ENCODE results near the gene PDZK1IP1.

The PDZK1IP1 gene

GRCh38 chr1:47183308-47184089, 6.3 kb downstream of the PDZK1IP1 start:
- TF ChIP-seq CTCF (IDR thresholded peaks at IDR 0.05; ENCODE audit: insufficient read depth, low read length, poor library complexity, severe bottlenecking): no peak
- Histone ChIP-seq H3K4me3 (replicated peaks; ENCODE audit: low read depth, low read length) (no peak overlapping the region), H3K27me3 (replicated peaks; ENCODE audit: control insufficient read depth, insufficient read depth, low read length) (no peaks in the 10 kb centered on the region; the same call in 1 of the 2 replicates), H3K36me3 (ENCODE audit: control insufficient read depth, insufficient read depth, low read length) (no peaks in the 10 kb centered on the region)
- no peak for DNase-seq (ENCODE audit: extremely low read depth, insufficient read length)

- DNase-seq (ENCODE audit: extremely low read depth, insufficient read length): no peak
- Histone ChIP-seq H3K4me3 (replicated peaks; ENCODE audit: low read depth, low read length) (no peak overlapping the region), H3K27me3 (replicated peaks; ENCODE audit: control insufficient read depth, insufficient read depth, low read length) (no peaks in the 10 kb centered on the region; the same call in 1 of the 2 replicates), H3K36me3 (ENCODE audit: control insufficient read depth, insufficient read depth, low read length) (no peaks in the 10 kb centered on the region)
- no peak for TF ChIP-seq CTCF (IDR thresholded peaks at IDR 0.05; ENCODE audit: insufficient read depth, low read length, poor library complexity, severe bottlenecking)
Observed at GRCh38 chr1:47182676-47183235, 7.1 kb downstream of the PDZK1IP1 start.

- no peak for TF ChIP-seq CTCF (IDR thresholded peaks at IDR 0.05; ENCODE audit: insufficient read depth, low read length, poor library complexity, severe bottlenecking)
- Histone ChIP-seq H3K27me3 (replicated peaks; ENCODE audit: control insufficient read depth, insufficient read depth, low read length) (no peaks in the 10 kb centered on the region; the same call in 1 of the 2 replicates), H3K36me3 (ENCODE audit: control insufficient read depth, insufficient read depth, low read length) (no peaks in the 10 kb centered on the region), H3K4me3 (replicated peaks; ENCODE audit: low read depth, low read length) (no peak overlapping the region)
- no peak for DNase-seq (ENCODE audit: extremely low read depth, insufficient read length)
Observed at GRCh38 chr1:47181955-47182675, 7.7 kb downstream of the PDZK1IP1 start.

- H3K27me3 ChIP-seq (replicated peaks; ENCODE audit: control insufficient read depth, insufficient read depth, low read length): no peaks in the 10 kb centered on the region
- DNase-seq (ENCODE audit: extremely low read depth, insufficient read length): no peak
- TF ChIP-seq CTCF (IDR thresholded peaks at IDR 0.05; ENCODE audit: insufficient read depth, low read length, poor library complexity, severe bottlenecking): no peak
- no peak overlapping the region for H3K4me3 ChIP-seq (replicated peaks; ENCODE audit: low read depth, low read length)
- no peaks in the 10 kb centered on the region for H3K36me3 ChIP-seq (ENCODE audit: control insufficient read depth, insufficient read depth, low read length)
Observed at GRCh38 chr1:47181095-47181954, 8.5 kb downstream of the PDZK1IP1 start.

- no peak overlapping the region for H3K4me3 ChIP-seq (replicated peaks; ENCODE audit: low read depth, low read length)
- H3K27me3 ChIP-seq (replicated peaks; ENCODE audit: control insufficient read depth, insufficient read depth, low read length): no peaks in the 10 kb centered on the region
- H3K36me3 ChIP-seq (ENCODE audit: control insufficient read depth, insufficient read depth, low read length): no peaks in the 10 kb centered on the region
- no peak for TF ChIP-seq CTCF (IDR thresholded peaks at IDR 0.05; ENCODE audit: insufficient read depth, low read length, poor library complexity, severe bottlenecking)
- no peak for DNase-seq (ENCODE audit: extremely low read depth, insufficient read length)
Observed at GRCh38 chr1:47180603-47181094, 9.2 kb downstream of the PDZK1IP1 start.
